ENCODE data around the gene BACH2. TPM values are rescaled to one million over a fixed set of nuclear protein-coding genes. Genes with fewer than 3 reads are reported as not detected.

The BACH2 gene
- polyA plus RNA-seq, 1 of the 3 experiments (the other 2 are of a cell fraction), result 0.46 TPM

DNA sequence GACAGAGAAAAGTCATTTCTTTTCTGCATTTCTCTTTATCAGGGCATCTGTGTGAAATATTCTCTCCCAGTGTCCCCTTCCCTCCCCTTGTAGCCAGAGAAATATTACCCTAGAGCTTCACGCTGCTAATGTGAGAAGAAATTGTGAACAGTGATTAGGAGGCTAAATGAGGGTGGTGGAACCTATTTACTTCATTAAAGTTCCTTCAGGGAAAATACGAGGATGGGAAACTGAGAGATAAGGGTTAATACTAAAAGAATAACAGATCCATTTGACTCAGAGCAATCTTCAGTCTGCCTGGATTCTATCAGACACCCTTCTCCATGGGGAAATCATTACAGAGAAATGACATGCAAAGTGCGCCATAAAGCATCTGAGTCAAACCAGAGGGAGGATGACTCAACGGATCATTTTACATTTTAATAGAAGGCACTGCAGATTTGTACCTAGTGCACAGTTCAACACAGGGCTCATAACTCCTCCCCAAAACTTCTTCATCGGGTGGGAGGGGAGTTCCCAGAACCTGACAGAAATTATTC, 271.1 kb downstream of the BACH2 start (continued):
- TF ChIP-seq RAD21 (IDR thresholded peaks at IDR 0.05; ENCODE audit: low read length) (peak; percentile 8), CHD2 (IDR thresholded peaks at IDR 0.05; ENCODE audit: low read length, partially characterized antibody) (no peak), SIN3A (IDR thresholded peaks at IDR 0.05; ENCODE audit: borderline replicate concordance, low read depth, low read length) (peak; percentile 69; the same call in 1 of the 2 replicates), MXI1 (IDR thresholded peaks at IDR 0.05; ENCODE audit: low read depth, low read length) (no peak), FOXJ3 (CRISPR knock-in tag; IDR thresholded peaks at IDR 0.05) (0 out of 2 replicates have a peak, but pooled peaks have one; percentile 17), GABPA (IDR thresholded peaks at IDR 0.05; ENCODE audit: low read depth) (no peak), TCF12 (IDR thresholded peaks at IDR 0.05) (peak; percentile 100), SMC3 (IDR thresholded peaks at IDR 0.05; ENCODE audit: low read depth, low read length) (no peak)
- TF ChIP-seq, protein P1, sequence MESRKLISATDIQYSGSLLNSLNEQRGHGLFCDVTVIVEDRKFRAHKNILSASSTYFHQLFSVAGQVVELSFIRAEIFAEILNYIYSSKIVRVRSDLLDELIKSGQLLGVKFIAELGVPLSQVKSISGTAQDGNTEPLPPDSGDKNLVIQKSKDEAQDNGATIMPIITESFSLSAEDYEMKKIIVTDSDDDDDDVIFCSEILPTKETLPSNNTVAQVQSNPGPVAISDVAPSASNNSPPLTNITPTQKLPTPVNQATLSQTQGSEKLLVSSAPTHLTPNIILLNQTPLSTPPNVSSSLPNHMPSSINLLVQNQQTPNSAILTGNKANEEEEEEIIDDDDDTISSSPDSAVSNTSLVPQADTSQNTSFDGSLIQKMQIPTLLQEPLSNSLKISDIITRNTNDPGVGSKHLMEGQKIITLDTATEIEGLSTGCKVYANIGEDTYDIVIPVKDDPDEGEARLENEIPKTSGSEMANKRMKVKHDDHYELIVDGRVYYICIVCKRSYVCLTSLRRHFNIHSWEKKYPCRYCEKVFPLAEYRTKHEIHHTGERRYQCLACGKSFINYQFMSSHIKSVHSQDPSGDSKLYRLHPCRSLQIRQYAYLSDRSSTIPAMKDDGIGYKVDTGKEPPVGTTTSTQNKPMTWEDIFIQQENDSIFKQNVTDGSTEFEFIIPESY (IDR thresholded peaks at IDR 0.05; ENCODE audit: borderline replicate concordance, low read depth), result peak; percentile 78; the same call in 1 of the 2 replicates

DNA sequence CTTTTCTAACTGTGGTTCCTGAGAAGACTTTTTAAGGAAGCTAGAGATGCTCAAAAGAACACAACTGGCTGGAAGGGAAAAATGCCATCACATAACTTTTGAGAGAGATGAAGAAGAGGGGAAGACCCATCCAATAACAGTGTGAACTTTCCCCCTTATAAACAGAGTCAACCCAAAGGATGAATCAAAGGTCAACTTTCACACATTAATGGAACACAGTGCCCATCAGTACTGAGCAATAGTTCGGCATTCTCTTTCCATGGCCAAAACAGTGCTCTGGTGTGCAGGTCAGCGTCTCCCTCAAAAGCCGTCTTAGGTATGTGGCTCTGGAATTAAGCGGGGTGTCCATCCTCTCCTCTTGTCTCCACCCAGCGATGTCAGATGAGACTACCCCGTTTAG, 272.0 kb downstream of the BACH2 start:
- Histone ChIP-seq H3K4me2 (no peak overlapping the region; the same call in 1 of the 2 replicates), H3K36me3 (replicated peaks in 1 of 2; ENCODE audit: control insufficient read depth in 1 of 2, insufficient read depth in 2 of 2, low read length in 1 of 2) (no peaks in the 10 kb centered on the region), H3K4me3 (ENCODE audit: low read depth in 2 of 2, low read length in 1 of 2) (no peak overlapping the region), H3K79me2 (ENCODE audit: insufficient read depth) (no peaks in the 10 kb centered on the region), H3F3A (replicated peaks; ENCODE audit: insufficient read depth) (peaks cover 8% of the 10 kb centered on the region), H4K20me1 (ENCODE audit: insufficient read depth) (no peaks in the 10 kb centered on the region), H3K9me2 (no peaks in the 10 kb centered on the region), H3K4me1 (ENCODE audit: control insufficient read depth in 1 of 2, insufficient read depth in 2 of 2, low read depth in 1 of 2, low read length in 1 of 2) (peaks cover 14 to 36% of the 10 kb centered on the region in 2 experiments), H2AFZ (ENCODE audit: low read depth) (no peak overlapping the region), H3K27ac (ENCODE audit: low read depth in 2 of 2, low read length in 1 of 2) (peak overlapping the region; percentile 92; a peak in 3 of 4 replicates), H3K9ac (no peak overlapping the region), H3K9me3 (no peaks in the 10 kb centered on the region), H3K27me3 (ENCODE audit: insufficient read depth) (no peaks in the 10 kb centered on the region)
- TF ChIP-seq SIN3A (IDR thresholded peaks at IDR 0.05; ENCODE audit: borderline replicate concordance, low read depth, low read length) (no peak), EZH2phosphoT487 (IDR thresholded peaks at IDR 0.05; ENCODE audit: borderline replicate concordance, low read depth) (no peak), FOSL2 (IDR thresholded peaks at IDR 0.05; ENCODE audit: borderline replicate concordance, low read depth) (no peak), POLR2AphosphoS5 (IDR thresholded peaks at IDR 0.05; ENCODE audit: low read depth, low read length) (no peak), CHD2 (IDR thresholded peaks at IDR 0.05; ENCODE audit: low read length, partially characterized antibody) (no peak), RCOR1 (IDR thresholded peaks at IDR 0.05; ENCODE audit: low read length) (no peak)
- CTCF ChIA-PET, result interaction anchor here (0.9 kb wide), 1 partner anchor 84 kb away, joined by 3 read pairs; no protein-coding TSS in a partner anchor
- POLR2A ChIA-PET, result interaction anchor here (0.7 kb wide), 1 partner anchor 195 kb away, joined by 4 read pairs; no protein-coding TSS in a partner anchor
- WGBS (ENCODE audit: low lambda C conversion rate), result 89% methylated on average over 6 of the region's 6 CpGs
- no peak for DNase-seq

DNA sequence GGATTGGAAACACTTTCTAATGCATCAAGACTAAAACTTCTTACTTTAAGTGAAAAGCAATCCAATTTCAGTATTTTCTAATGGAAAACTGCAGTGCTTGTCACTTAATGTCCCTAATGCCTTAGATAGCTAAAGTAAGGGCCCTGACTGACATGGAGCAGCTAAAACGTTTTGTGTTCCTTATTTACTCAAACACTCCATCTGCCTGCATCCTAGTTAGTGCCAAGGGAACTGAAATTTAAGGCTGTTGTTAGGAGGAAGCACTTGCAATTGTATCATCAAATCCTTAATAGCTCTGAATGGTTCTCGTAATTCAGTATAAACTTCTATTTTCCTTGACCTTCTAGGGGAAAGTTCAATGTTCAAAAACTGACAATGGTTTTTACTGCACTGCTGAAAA, 274.9 kb downstream of the BACH2 start:
- H3K9ac ChIP-seq, result no peak overlapping the region
- H3K36me3 ChIP-seq (replicated peaks in 1 of 2; ENCODE audit: control insufficient read depth in 1 of 2, insufficient read depth in 2 of 2, low read length in 1 of 2), result no peaks in the 10 kb centered on the region
- H2AFZ ChIP-seq (ENCODE audit: low read depth), result no peak overlapping the region
- peaks cover 14 to 18% of the 10 kb centered on the region in 2 experiments for H3K4me1 ChIP-seq (ENCODE audit: control insufficient read depth in 1 of 2, insufficient read depth in 2 of 2, low read depth in 1 of 2, low read length in 1 of 2)
- ChIA-PET CTCF (interaction anchor here (0.6 to 0.7 kb wide), 2 partner anchors 133 to 274 kb away, joined by 3 read pairs; no protein-coding TSS in a partner anchor), POLR2A (no interaction called here)
- no peaks in the 10 kb centered on the region for H3K9me2 ChIP-seq
- H3K79me2 ChIP-seq (ENCODE audit: insufficient read depth), result no peaks in the 10 kb centered on the region
- peaks cover 8% of the 10 kb centered on the region for H3F3A ChIP-seq (replicated peaks; ENCODE audit: insufficient read depth)
- H3K4me3 ChIP-seq (ENCODE audit: low read depth in 2 of 2, low read length in 1 of 2), result no peak overlapping the region
- DNase-seq, result no peak
- 66% methylated on average over 2 of the region's 2 CpGs for WGBS (ENCODE audit: low lambda C conversion rate)
- H4K20me1 ChIP-seq (ENCODE audit: insufficient read depth), result no peaks in the 10 kb centered on the region
- H3K27me3 ChIP-seq (ENCODE audit: insufficient read depth), result no peaks in the 10 kb centered on the region
- H3K4me2 ChIP-seq, result no peak overlapping the region
- no peak overlapping the region for H3K27ac ChIP-seq (ENCODE audit: low read depth in 2 of 2, low read length in 1 of 2)
- no peaks in the 10 kb centered on the region for H3K9me3 ChIP-seq
- TF ChIP-seq TAF1 (IDR thresholded peaks at IDR 0.05; ENCODE audit: borderline replicate concordance, low read depth, low read length) (no peak), YY1 (IDR thresholded peaks at IDR 0.05; ENCODE audit: low read depth) (no peak), MXI1 (IDR thresholded peaks at IDR 0.05; ENCODE audit: low read depth, low read length) (no peak), RAD21 (IDR thresholded peaks at IDR 0.05; ENCODE audit: low read length) (no peak), GATA2 (CRISPR knock-in tag; IDR thresholded peaks at IDR 0.05) (no peak), FOXM1 (IDR thresholded peaks at IDR 0.05; ENCODE audit: low read depth) (no peak), RXRA (IDR thresholded peaks at IDR 0.05; ENCODE audit: borderline replicate concordance, low read depth) (no peak), ELF1 (IDR thresholded peaks at IDR 0.05) (no peak)
- TF ChIP-seq, protein P1 (IDR thresholded peaks at IDR 0.05; ENCODE audit: borderline replicate concordance, low read depth), result no peak
- TF ChIP-seq, protein P2, sequence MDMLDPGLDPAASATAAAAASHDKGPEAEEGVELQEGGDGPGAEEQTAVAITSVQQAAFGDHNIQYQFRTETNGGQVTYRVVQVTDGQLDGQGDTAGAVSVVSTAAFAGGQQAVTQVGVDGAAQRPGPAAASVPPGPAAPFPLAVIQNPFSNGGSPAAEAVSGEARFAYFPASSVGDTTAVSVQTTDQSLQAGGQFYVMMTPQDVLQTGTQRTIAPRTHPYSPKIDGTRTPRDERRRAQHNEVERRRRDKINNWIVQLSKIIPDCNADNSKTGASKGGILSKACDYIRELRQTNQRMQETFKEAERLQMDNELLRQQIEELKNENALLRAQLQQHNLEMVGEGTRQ (IDR thresholded peaks at IDR 0.05; ENCODE audit: borderline replicate concordance, low read depth, low read length), result no peak

Measured in SK-N-SH (cell line).